Glutamatergic neuron (in vitro differentiated cells): ENCODE measurements around the gene CFAP65. TPM values are rescaled to one million over a fixed set of nuclear protein-coding genes. Genes with fewer than 3 reads are reported as not detected.

ENCODE experiments used
- DNase-seq: peaks from one replicate; pipeline ENCODE4 v3.0.0; 2022
- H3K27ac Mint-ChIP-seq: one replicate; pipeline ENCODE4 v1.8.0; 2020; ENCODE audit warnings: mild to moderate bottlenecking, mixed read lengths, inconsistent platforms; ENCODE audit not compliant: unreplicated experiment
- H3K27me3 Mint-ChIP-seq: one replicate; pipeline ENCODE4 v1.8.0; 2020; ENCODE audit warnings: mild to moderate bottlenecking, moderate library complexity, mixed read lengths, inconsistent platforms; ENCODE audit not compliant: unreplicated experiment
- H3K36me3 Mint-ChIP-seq: one replicate; pipeline ENCODE4 v1.8.0; 2020; ENCODE audit warnings: mild to moderate bottlenecking, mixed read lengths, inconsistent platforms; ENCODE audit not compliant: unreplicated experiment
- H3K4me1 Mint-ChIP-seq: one replicate; pipeline ENCODE4 v1.8.0; 2020; ENCODE audit warnings: mild to moderate bottlenecking, low read depth, mixed read lengths, inconsistent platforms; ENCODE audit not compliant: unreplicated experiment
- H3K4me3 Mint-ChIP-seq: one replicate; pipeline ENCODE4 v1.8.0; 2020; ENCODE audit warnings: mild to moderate bottlenecking, mixed read lengths, inconsistent platforms; ENCODE audit not compliant: unreplicated experiment
- H3K9me3 Mint-ChIP-seq: one replicate; pipeline ENCODE4 v1.8.0; 2020; ENCODE audit warnings: mild to moderate bottlenecking, moderate library complexity, mixed read lengths, inconsistent platforms; ENCODE audit not compliant: unreplicated experiment
- CTCF ChIP-seq: fragments of 200-600 bp; sonication (generic); IDR thresholded peaks from one replicate; pipeline ENCODE4 v1.5.0; 2021; ENCODE audit not compliant: partially characterized antibody, unreplicated experiment
- long read RNA-seq: library from polyadenylated mRNA; unstranded; transcript quantifications from one replicate; pipeline ENCODE4 v2.0.0, GENCODE V29; 2020; ENCODE audit not compliant: unreplicated experiment
- total RNA-seq: library from RNA; stranded (reverse); fragmentation: NEBNext Ultra II Directional; extraction: Animal tissue kit (Norgen Biotek cat#: 25700); gene quantifications from one replicate; pipeline ENCODE4 v1.2.1, GENCODE V29; 2021; ENCODE audit not compliant: unreplicated experiment

CFAP65 gene
- total RNA-seq = 1.1 TPM
- long read RNA-seq = 0 reads

GRCh38 chr2:219041252-219041651, at the start of gene CFAP65:
Gene CFAP65 (minus strand): TSS chr2:219041516. CDS start chr2:219039048, 2,468 bp downstream.
- H3K4me3 Mint-ChIP-seq = peak within 1 kb of the TSS; percentile 91
- H3K4me1 Mint-ChIP-seq = no peaks in the 10 kb centered on the region
- no peak for TF ChIP-seq CTCF
- DNase-seq = peak; percentile 80
- no peak within 1 kb of the TSS for H3K27ac Mint-ChIP-seq
- peaks cover 15% of the 10 kb centered on the region for H3K27me3 Mint-ChIP-seq
- H3K9me3 Mint-ChIP-seq = peaks cover 2% of the 10 kb centered on the region
- no peaks in the 10 kb centered on the region for H3K36me3 Mint-ChIP-seq

GRCh38 chr2:219090436-219091299, 49.4 kb upstream of the CFAP65 start:
- no peaks in the 10 kb centered on the region for H3K36me3 Mint-ChIP-seq
- DNase-seq = no peak
- TF ChIP-seq CTCF = no peak
- H3K4me1 Mint-ChIP-seq = peaks cover 19% of the 10 kb centered on the region
- no peak overlapping the region for H3K4me3 Mint-ChIP-seq
- H3K27me3 Mint-ChIP-seq = no peaks in the 10 kb centered on the region
- no peaks in the 10 kb centered on the region for H3K9me3 Mint-ChIP-seq
- H3K27ac Mint-ChIP-seq = no peak overlapping the region

GRCh38 chr2:219089330-219089729, 48.0 kb upstream of the CFAP65 start:
- Mint-ChIP-seq H3K27ac (no peak overlapping the region), H3K4me1 (peaks cover 22% of the 10 kb centered on the region), H3K27me3 (peaks cover 2% of the 10 kb centered on the region), H3K36me3 (no peaks in the 10 kb centered on the region), H3K9me3 (no peaks in the 10 kb centered on the region), H3K4me3 (no peak overlapping the region)
- no peak for DNase-seq
- no peak for TF ChIP-seq CTCF

GRCh38 chr2:219087848-219088247, 46.5 kb upstream of the CFAP65 start:
- H3K36me3 Mint-ChIP-seq = no peaks in the 10 kb centered on the region
- no peaks in the 10 kb centered on the region for H3K9me3 Mint-ChIP-seq
- no peak overlapping the region for H3K27ac Mint-ChIP-seq
- TF ChIP-seq CTCF = no peak
- H3K27me3 Mint-ChIP-seq = peaks cover 2% of the 10 kb centered on the region
- peaks cover 19% of the 10 kb centered on the region for H3K4me1 Mint-ChIP-seq
- no peak for DNase-seq
- H3K4me3 Mint-ChIP-seq = no peak overlapping the region

GRCh38 chr2:219087361-219087760, 46.0 kb upstream of the CFAP65 start:
- no peaks in the 10 kb centered on the region for H3K36me3 Mint-ChIP-seq
- no peak for TF ChIP-seq CTCF
- H3K4me1 Mint-ChIP-seq = peaks cover 19% of the 10 kb centered on the region
- no peaks in the 10 kb centered on the region for H3K9me3 Mint-ChIP-seq
- peak; percentile 57 for DNase-seq
- peak overlapping the region; percentile 74 for H3K27ac Mint-ChIP-seq
- peak overlapping the region; percentile 72 for H3K4me3 Mint-ChIP-seq
- peaks cover 2% of the 10 kb centered on the region for H3K27me3 Mint-ChIP-seq
